Esophagus squamous epithelium (tissue), 4 donors: ENCODE results near the gene ZCWPW2.

Experiments
- POLR2A ChIP-seq, 4 donors: fragments of 450-650 bp; IDR thresholded peaks; one replicate each; pipeline ENCODE4 v1.6.1; 2017; ENCODE audit warnings: antibody characterized with exemption in 4 of 4, mild to moderate bottlenecking in 4 of 4, moderate library complexity in 3 of 4
- TF ChIP-seq, protein P1 (sequence below), 6 experiments: fragments of 450-650 bp in 4 of 6; fragments of 200-600 bp in 2 of 6; sonication (generic) in 2 of 6; IDR thresholded peaks; one replicate each; pipeline ENCODE4 v1.5.1; 2016 to 2019; ENCODE audit warnings: antibody characterized with exemption in 6 of 6, mild to moderate bottlenecking in 4 of 6, moderate library complexity in 4 of 6

DNA sequence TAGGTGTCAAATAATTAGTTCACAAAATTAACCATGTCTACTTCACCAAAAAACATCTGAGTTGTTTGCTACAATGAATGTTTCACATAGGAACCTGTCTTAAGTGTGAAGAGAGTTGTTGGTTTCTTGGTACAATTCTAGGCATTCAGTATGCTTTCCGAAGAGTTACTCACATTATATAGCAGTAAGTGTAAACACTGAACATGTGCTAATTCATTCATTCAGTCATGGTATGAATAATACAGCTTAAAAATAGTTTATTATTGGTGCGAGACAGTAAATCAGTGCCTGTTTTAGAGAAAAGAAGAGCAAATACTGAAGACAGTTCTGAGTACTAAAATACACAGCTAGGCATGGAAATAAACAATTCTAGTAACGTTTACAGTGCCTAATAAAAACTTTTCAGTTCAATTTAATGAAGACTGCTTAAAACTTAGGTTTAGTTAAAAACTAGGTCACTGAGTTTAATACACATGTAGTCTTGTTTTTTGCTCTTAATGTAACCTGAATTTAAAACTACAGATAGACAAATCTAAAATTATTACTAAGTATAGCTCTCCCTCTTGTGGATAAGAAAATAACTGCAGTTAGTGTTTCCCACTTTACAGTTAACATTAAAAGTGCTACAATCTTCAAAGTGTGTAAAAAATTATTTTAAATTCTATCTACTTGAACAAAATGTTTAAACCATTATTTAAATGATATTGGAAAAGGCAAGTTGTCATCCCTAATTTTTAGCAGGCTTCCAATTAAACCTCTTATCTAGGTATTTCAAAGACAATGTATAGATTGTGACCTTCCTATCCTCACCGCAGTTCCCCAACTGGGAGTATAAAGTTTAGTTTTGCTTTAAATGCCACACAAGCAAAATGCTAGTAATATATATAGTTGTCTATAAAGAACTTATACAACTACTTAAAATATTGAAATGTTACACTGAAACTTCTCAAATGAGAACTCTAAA lies 20.1 kb upstream of the ZCWPW2 start:
- TF ChIP-seq, protein P1, sequence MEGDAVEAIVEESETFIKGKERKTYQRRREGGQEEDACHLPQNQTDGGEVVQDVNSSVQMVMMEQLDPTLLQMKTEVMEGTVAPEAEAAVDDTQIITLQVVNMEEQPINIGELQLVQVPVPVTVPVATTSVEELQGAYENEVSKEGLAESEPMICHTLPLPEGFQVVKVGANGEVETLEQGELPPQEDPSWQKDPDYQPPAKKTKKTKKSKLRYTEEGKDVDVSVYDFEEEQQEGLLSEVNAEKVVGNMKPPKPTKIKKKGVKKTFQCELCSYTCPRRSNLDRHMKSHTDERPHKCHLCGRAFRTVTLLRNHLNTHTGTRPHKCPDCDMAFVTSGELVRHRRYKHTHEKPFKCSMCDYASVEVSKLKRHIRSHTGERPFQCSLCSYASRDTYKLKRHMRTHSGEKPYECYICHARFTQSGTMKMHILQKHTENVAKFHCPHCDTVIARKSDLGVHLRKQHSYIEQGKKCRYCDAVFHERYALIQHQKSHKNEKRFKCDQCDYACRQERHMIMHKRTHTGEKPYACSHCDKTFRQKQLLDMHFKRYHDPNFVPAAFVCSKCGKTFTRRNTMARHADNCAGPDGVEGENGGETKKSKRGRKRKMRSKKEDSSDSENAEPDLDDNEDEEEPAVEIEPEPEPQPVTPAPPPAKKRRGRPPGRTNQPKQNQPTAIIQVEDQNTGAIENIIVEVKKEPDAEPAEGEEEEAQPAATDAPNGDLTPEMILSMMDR (IDR thresholded peaks at IDR 0.05): peak; percentile 33 to 83 (median 66)
- TF ChIP-seq POLR2A (IDR thresholded peaks at IDR 0.05): no peak
